Germinal center (tissue), 1 donor: ENCODE data around the gene OR6S1.
A peak's percentile ranks its signal among the peaks of the same experiment; 100 is the strongest.
"Not testable (repeated sequence)": the region's sequence is repeated elsewhere in the genome, so short reads cannot be mapped to it uniquely, and the experiment has no call there.

Source experiments
- DNase-seq: peaks from one replicate; pipeline ENCODE4 v3.0.0; 2012; ENCODE audit warnings: mixed read lengths, low spot score

Gene OR6S1

DNA sequence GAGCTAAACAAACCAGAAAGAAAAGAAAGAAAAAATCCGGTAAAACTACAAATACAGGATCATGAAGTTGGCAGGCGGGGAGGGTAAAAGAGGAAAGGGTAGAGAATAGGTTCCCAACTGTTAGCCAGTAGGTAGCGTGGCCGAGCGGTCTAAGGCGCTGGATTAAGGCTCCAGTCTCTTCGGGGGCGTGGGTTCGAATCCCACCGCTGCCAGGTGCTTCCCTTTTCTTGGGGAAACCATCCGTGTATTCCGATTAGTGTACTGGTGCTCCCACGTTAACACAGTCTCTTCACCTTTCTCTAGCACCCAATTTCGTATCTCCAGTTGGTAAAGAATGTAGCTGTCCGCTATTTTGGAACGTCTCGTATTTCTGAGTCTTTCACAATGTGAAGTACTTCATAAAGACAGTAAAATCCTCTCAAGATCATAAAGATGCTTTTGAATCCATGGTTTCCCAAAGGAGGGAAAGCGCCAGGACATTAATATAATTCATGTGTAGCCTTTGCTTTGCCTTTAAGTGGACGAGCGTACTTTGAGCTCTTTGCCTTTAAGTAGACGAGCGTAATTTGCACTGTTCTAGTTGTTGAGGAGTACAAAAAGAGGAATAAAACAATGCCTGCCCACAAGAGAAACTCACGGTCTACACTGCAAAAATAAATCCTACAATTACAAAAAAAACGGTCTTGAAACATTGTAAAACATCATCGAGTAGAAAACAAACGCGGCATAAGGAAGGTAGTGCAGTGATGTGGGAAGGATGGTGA, 31.3 kb downstream of the OR6S1 start:
- peak; percentile 45 for DNase-seq

DNA sequence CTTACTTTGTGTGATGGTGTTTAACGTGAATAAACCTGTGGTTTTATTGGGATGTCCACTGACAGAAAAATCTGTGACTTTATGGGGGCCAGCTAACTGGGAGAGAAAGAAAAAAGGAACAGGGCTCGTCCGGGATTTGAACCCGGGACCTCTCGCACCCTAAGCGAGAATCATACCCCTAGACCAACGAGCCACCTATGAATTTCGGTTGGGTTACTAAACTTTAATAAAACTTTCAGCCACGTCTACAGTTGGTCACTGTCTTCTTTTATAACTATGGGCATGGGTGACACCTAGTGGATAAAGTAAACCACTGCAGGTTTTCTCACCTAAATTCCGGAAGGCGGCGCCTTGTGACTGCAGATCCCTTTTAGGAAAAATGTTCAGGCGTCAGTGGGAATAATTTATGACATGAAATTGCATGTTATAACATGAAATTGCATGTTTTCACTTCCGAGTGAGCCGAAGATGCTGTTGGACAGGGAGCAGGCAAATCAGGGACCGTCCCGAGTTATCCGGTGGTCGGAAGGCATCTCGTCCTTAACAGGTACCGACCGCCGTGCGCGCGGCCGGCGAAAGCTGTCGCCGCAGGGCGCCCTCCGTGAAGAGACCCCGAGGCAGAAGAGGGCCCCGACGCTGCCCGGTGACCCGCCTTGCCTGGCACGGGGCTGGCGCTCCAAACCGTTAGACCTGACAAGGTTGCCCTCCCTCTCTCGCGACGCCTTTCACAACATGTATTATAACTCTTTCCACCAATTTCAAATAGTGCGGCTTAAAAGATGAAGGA, 32.1 kb downstream of the OR6S1 start:
- peak; percentile 80 for DNase-seq

DNA sequence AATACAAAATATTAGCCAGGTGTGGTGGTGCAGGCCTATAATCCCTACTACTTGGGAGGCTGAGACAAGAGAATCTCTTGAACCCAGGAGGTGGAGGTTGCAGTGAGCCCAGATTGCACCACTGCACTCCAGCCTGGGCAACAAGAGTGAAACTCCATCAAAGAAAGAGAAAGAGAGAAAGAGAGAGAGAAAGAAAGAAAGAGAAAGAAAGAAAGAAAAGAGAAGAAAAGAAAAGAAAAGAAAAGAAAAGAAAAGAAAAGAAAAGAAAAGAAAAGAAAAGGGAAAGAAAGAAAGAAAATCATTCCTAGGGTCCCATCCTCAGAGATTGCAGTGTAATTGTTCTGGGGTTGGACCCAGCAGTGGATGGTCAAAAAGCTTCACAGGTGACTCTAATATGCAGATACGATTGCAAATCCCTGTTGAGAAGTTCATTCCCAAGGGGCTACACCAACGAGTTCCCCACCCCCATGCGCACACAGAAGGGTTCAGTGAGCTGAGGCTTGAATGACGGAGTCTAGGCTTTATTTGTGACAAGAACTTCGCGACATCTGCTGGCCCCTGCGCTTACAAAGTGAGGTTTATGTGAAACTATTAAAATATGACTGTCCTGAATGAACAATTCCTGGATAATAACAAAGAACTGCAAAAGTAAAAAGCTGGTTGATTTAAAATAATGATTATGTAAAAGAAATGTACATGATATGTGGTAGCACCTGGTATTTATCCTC, 32.9 kb downstream of the OR6S1 start:
- DNase-seq, result no peak

DNA sequence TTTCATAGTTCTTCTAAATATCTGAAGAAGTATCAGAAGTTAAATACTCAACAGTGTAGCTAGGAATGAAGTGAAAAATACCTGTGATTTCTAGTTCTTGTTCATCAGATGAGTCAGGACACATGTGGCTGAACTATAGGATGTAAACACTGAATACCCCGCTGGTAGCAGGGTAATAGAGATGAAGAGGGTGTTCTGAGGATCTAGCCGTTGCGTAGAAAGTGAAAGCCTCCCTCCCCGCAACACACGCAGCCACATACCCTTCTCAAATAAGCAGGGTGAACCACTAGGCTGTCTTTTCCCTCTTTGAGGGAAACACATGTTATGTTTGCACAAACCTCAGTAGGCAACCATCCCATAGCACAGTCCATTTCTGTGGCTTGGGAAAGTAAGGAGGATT, 33.9 kb downstream of the OR6S1 start:
- no peak for DNase-seq

DNA sequence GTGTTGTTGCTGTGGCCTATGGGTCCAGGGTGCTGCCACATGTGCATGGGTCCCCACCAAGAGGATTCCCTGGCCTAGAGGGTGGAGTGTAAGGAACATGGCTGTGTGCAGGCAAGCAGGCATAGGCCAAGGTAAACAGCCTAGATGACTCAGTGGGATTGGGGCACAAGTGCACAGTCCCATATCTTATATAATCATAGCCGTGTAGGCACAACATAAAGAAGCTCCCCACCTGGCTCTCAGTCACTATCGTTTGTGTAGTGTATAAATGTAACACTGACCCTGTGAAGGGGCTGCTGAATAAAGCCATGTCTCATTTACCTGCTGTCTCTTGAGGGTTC, 34.6 kb downstream of the OR6S1 start:
- no peak for DNase-seq

DNA sequence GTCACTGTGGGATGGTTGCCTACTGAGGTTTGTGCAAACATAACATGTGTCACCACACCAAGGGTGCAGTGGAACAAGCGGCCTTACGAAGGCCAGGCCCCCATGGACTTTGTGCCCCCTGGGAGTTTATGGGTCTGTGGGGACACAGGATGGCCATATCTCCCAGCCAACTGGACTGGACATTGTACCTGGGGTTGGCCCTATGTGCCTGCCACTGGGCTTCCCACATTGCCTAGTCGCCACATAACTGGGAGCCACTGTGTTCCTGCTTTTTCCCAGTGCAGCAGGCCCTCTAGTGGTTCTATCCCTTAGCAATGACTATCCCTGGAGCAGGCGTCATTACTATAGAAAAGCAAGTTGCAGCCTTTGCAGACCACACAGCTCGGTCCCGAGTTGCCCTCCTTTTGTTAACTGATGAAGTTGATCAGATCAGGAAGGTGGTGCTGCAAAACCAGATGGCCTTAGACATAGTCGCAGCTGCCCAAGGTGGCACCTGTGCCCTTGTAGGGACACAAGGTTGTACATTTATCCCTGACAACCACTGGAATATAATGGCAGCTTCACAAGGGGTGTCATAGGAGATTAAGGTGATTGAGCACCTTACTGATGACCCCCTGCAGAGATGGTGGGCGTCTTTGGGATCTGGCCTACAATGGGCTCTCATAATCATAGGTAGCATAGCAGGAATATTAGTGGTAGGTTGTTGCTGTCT, 35.1 kb downstream of the OR6S1 start:
- DNase-seq, result no peak

DNA sequence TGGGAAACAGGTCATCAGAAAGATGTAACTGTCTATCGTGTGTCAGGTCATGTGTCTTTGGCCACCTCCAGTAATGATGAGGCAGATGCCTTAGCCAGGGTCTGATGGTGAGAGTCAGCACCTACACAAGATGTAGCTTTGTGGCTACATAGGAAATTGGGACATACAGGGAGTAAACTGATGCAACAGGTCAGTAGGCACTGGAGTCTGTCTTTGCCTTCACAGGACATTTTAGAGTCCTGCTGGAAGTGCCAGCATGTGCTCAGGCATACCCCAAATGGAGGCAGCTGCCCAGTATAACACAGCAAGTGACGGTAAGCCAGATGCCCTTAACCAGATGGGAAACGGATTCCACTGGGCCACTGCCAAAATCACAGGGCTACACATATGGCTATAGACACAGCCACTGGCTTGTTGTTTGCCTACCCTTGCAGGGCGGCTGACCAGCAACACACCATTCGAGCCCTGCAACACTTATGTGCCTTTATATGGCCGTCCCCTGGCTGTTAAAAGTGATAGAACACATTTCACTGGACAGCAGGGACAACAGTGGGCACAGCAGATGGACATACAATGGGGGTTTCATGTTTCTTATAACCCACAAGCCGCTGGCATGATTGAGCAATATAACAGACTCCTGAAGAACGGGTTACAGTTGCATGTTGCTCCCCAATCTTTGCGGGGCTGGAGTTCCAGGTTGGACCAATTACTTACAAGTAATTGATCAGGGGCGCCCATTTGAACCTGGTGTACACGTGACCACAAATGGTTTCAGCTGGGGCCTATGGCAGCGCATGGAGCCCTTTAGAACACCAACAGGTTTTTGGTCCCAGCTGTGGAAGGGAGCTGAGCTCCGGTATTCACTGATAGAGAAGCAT, 37.4 kb downstream of the OR6S1 start:
- DNase-seq, result no peak

DNA sequence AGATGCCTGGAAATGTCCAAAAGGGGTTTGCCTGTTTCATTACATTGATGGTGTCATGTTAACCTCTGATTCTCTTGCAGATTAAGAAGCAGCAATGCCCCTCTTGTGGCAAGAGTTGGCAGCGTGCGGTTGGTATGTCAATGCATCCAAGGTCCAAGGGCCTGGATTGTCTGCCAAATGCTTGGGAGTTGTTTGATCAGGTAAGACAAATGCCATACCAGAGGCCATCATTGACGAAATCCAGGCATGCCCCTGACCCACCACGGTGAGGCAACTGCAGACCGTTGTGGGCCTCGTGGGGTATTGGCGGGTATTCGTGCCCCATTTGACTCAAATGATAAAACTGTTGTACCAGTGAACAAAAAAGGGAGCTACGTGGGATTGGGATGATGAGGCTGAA, 38.9 kb downstream of the OR6S1 start:
- DNase-seq, result no peak

DNA sequence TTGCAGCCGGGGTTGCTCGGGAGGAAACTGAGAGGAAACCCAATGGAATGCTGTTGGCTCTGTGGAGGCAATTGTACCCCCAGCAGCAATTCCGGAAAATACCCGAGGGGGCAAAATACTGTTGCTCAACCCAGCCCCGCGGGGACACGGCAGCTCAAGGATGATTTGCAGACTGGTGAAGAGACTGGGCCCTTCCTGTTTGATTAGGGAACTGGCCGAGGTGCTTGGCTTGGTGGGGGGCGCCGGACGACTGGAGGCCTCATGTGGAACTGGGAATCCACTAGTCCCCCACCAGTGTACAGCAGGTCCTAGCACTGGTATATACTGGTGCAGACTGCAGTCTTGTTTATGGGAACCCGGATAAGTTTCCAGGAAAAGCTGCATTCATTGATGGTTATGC, 40.0 kb downstream of the OR6S1 start:
- no peak for DNase-seq

DNA sequence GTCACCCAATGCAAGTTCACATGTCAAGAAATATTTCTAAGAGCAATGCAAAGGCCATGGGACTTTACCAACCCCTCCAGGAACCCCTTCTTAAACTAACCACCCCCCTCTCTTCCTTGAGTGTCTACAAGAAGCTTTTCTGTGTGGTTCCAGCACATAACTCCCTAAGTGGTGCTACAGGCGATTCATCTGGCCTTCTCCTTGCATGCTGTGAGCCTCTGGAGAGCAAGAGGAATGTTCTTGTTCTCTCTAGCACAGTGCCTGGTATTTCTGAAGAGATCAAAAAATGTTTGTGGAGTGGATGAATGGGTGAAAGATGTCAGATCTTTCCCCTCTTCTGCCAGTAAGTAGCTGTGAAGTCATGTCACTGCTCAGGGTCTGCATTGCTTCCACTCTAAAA, 44.4 kb downstream of the OR6S1 start:
- DNase-seq, result no peak

DNA sequence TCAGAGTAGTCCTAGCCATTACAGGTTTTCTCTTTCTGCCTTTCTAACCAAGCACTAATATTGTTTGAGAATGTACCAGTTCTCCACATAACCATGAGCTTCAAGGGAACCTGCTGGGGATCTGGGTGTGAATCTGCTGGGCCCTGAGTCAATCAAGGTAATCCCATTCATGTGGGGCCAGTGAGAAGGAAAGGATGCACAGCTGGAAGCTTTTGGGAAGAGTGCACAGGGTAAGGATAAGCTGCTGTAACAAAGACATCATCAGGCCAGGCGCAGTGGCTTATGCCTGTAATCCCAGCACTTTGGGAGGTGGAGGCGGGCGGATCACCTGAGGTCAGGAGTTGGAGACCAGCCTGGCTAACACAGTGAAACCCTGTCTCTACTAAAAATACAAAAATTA, 45.8 kb downstream of the OR6S1 start:
- not testable (repeated sequence) for DNase-seq

DNA sequence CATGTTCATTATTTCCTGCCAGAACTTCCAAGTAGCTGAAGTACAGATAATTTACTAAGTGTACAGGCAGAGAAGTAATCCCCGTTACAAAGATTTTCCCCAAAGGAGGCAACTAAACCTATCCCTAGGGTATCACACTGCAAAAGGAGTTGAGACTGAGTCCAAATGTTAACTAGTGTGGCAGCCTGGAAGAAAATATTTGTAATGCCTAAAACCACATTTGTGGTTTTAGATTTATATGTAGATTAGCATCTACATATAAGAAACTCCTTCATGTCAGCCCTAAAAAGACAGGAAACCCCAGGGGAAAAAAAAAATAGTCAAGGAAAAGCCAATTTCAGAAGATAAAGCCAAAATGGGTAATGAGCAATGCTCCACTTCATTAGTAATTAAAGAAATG, 48.9 kb downstream of the OR6S1 start:
- no peak for DNase-seq

DNA sequence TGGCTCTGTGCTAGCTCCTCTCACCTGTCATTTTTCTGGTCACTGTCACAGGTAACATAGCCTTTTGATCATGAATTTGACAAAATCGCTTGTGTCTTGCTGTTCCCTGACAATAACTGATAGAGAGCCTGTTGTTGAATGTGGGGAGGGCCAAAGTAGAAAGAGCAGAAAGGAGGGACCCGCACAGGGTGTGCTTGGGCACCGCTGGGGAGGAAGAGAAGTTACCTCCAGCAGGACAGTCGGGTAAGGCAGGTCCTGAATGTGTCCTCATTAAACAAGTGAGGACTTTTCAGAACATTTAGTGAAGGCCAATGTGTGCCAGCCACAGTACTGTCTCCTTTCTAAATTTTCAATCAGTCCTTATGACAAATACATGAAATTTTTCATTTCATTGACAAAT, 50.3 kb downstream of the OR6S1 start, which contains the start of gene RNASE12:
RNASE12 (minus strand) TSS at position 142 of the 400 bp plus-strand sequence. CDS start 653 bp downstream, outside the sequence.
- no peak for DNase-seq
